ENCODE measurements around the gene HBG1.

Gene HBG1

DNA sequence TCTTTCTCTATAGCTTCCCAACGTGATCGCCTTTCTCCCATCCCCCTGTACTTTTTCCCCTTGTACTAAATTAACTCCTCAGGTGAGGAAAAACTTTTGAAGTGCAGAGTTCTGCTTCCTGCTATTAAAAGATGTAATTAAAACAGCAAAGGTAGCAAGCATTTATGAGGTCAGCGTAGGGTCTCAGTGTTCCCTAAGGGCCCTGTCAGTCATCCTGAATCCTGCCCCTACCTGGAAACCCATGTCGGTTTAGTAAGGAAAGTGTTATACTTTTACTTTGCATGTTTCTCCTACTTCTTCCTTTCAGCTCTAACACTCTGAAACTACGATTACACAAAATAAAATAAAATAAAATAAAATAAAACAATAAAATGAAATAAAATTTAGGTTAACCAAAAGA, 21.5 kb downstream of the HBG1 start:
- no peak for DNase-seq (ENCODE audit: low read depth in 1 of 2, low spot score in 1 of 2)

DNA sequence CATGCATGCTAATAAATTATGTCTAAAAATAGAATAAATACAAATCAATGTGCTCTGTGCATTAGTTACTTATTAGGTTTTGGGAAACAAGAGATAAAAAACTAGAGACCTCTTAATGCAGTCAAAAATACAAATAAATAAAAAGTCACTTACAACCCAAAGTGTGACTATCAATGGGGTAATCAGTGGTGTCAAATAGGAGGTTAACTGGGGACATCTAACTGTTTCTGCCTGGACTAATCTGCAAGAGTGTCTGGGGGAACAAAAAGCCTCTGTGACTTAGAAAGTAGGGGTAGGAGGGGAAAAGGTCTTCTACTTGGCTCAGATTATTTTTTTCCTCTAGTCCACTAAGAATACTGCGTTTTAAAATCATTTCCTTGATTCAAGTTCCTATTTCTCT, 22.0 kb downstream of the HBG1 start:
- no peak for DNase-seq (ENCODE audit: low read depth in 1 of 2, low spot score in 1 of 2)

DNA sequence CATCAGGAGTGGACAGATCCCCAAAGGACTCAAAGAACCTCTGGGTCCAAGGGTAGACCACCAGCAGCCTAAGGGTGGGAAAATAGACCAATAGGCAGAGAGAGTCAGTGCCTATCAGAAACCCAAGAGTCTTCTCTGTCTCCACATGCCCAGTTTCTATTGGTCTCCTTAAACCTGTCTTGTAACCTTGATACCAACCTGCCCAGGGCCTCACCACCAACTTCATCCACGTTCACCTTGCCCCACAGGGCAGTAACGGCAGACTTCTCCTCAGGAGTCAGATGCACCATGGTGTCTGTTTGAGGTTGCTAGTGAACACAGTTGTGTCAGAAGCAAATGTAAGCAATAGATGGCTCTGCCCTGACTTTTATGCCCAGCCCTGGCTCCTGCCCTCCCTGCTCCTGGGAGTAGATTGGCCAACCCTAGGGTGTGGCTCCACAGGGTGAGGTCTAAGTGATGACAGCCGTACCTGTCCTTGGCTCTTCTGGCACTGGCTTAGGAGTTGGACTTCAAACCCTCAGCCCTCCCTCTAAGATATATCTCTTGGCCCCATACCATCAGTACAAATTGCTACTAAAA, 22.8 kb downstream of the HBG1 start, which contains the start of gene HBB:
HBB (minus strand) TSS at position 340 of the 579 bp plus-strand sequence; CDS start at position 290, 50 bp downstream.
- no peak for DNase-seq (ENCODE audit: low read depth in 1 of 2, low spot score in 1 of 2)

DNA sequence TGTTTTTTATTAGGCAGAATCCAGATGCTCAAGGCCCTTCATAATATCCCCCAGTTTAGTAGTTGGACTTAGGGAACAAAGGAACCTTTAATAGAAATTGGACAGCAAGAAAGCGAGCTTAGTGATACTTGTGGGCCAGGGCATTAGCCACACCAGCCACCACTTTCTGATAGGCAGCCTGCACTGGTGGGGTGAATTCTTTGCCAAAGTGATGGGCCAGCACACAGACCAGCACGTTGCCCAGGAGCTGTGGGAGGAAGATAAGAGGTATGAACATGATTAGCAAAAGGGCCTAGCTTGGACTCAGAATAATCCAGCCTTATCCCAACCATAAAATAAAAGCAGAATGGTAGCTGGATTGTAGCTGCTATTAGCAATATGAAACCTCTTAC, 24.2 kb downstream of the HBG1 start:
- no peak for DNase-seq (ENCODE audit: low read depth in 1 of 2, low spot score in 1 of 2)

DNA sequence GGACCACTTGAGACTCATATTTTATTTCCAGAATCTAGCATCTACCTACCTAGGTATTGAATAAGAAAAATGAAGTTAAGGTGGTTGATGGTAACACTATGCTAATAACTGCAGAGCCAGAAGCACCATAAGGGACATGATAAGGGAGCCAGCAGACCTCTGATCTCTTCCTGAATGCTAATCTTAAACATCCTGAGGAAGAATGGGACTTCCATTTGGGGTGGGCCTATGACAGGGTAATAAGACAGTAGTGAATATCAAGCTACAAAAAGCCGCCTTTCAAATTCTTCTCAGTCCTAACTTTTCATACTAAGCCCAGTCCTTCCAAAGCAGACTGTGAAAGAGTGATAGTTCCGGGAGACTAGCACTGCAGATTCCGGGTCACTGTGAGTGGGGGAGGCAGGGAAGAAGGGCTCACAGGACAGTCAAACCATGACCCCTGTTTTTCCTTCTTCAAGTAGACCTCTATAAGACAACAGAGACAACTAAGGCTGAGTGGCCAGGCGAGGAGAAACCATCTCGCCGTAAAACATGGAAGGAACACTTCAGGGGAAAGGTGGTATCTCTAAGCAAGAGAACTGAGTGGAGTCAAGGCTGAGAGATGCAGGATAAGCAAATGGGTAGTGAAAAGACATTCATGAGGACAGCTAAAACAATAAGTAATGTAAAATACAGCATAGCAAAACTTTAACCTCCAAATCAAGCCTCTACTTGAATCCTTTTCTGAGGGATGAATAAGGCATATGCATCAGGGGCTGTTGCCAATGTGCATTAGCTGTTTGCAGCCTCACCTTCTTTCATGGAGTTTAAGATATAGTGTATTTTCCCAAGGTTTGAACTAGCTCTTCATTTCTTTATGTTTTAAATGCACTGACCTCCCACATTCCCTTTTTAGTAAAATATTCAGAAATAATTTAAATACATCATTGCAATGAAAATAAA, 24.8 kb downstream of the HBG1 start:
- no peak for DNase-seq (ENCODE audit: low read depth in 1 of 2, low spot score in 1 of 2)

DNA sequence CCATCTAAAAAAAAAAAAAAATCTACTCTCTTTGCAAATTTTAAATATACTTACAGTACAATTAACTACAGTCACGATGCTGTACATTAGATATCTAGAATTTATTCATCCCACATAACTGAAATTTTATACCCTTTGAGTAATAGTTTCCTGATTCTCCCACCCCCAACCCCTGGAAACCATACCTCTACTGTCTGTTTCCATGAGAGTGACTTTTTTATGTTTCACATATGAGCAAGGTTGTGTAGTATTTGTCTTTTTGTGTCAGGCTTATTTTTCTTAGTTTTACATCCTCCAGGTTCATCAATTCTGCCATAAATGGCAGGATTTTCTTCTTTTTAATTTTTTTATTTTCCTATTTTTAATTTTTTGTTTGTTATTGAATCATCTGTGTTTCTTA, 26.0 kb downstream of the HBG1 start:
- no peak for DNase-seq (ENCODE audit: low read depth in 1 of 2, low spot score in 1 of 2)

DNA sequence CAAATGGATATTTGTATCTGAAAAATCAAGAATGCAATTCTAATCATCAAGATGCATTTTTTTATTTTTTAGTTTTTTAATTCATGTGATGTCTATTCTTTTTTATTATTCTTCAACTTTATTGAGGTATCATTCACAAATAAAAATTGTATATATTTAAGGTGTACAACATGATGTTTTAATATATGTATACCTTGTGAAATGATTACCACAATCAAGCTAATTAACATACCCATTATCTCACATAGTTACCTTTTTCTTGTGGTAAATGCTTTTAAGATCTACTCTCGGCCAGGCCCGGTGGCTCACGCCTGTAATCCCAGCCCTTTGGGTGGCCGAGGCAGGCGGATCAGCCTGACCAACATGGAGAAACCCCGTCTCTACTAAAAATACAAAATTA, 26.5 kb downstream of the HBG1 start:
- no peak for DNase-seq (ENCODE audit: low read depth in 1 of 2, low spot score in 1 of 2)

DNA sequence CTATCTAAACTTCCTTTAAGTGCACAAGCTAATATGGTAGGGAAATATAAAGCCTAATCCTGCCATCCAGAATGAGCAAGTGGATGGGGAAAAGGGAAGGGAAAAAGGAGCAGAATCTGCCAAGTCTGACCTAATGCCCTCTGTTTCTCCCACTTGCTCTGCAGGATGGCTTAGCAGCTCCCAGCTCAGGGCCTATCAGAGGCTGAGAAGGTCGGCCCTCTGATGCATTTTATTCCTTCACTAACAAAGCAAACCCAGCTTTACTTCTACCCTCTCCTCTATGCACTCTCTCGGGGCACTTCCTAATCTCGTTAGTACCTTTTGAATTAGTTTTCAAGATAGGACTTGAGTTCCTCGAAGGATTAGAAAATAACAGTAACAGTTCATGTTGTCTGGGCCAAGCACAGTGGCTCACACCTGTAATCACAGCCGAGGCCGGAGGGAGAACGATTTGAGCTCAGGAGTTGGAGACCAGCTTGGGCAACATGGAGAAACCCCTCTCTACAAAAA, 39.2 kb downstream of the HBG1 start:
- DNase-seq (ENCODE audit: low read depth in 1 of 2, low spot score in 1 of 2), result no peak

DNA sequence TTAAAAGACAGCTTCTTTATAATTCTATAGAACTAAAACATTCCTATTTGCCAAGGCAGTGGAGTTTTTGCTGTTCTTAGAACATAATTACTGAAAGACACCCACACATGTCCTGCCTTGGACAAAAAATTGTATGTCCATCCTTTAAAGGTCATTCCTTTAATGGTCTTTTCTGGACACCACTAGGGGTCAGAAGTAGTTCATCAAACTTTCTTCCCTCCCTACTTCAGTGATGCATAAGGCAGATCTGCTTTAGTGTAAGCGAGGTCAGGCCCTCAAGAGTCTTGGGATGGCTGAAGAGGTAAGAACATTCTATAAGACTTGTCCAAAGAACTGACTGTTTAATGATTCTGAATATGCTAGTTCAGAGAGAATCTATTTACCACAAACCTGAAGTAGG, 44.9 kb downstream of the HBG1 start:
- no peak for DNase-seq (ENCODE audit: low read depth in 1 of 2, low spot score in 1 of 2)

DNA sequence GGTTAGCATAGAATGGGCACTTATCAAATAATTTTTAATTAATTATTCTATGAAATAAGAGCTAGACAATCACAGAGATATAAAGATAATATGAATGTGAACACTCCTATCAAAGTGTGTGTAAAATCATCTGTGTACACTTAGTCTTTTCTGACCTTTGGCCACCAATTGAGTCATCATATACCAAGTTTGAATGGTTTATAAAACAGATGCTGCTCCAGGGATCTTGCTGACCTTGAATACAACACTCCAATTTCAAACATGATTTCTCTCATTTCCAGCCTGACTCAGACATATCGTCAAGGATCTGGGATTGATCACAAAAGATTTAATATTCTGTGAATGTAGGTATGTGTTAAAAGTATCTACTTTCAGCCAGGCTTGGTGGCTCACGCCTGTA, 46.3 kb downstream of the HBG1 start:
- no peak for DNase-seq (ENCODE audit: low read depth in 1 of 2, low spot score in 1 of 2)

DNA sequence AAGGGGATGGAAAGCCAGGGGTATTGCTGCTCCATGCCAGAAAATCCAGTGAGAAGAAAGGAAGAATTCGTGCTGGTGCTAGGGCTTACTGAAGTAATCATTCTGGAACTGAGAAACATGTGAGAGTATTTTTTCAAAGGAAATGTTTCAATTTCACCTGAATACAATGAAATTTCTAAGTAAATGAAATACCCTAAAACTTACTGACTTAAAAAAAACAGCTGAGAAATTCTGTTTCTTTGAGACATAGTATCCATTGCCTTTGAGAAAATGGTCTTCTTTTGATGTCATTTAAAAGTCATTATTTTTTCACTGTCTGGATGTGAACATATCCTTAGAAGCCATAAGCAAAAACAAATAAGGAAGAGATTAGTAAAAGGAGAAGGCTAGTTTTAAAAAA, 49.1 kb downstream of the HBG1 start, which contains the start of gene OR51V1:
OR51V1 (minus strand) TSS at position 101 of the 400 bp plus-strand sequence; CDS start at position 101, 0 bp downstream.
- DNase-seq (ENCODE audit: low read depth in 1 of 2, low spot score in 1 of 2), result no peak

DNA sequence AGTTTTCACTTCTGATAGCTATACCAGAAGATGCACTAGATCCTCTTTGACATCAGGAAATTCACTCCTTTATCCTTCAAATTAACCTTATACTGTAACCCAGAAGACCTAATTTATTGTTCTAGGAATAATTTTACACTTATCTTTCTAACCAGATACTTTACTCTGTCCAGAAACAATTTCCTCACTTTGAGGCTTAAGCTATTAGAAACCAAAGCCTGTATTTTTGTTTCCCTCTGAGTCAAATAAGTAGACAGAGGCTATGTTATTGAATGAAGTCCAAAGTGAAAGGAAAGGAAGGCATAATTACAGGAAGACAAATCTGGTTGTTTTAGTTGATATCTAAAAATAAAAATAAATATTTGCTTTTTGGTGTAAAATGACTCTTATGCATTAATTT, 51.4 kb downstream of the HBG1 start:
- DNase-seq (ENCODE audit: low read depth in 1 of 2, low spot score in 1 of 2), result no peak
